HEK293 (cell line): ENCODE results near the gene LHFPL6.

Experiments used
- CTCF ChIA-PET: fragments of 350-600 bp; formaldehyde crosslinking; extraction: SDS; loops from one replicate; lab custom pipeline; 2021; ENCODE audit warnings: antibody characterized with exemption; lab: Yijun Ruan, JAX
- POLR2A ChIA-PET: fragments of 300-600 bp; formaldehyde crosslinking; extraction: SDS; loops from one replicate; lab custom pipeline; 2020; ENCODE audit warnings: antibody characterized with exemption, inconsistent platforms; lab: Yijun Ruan, JAX
- H3K27ac ChIP-seq: fragments of 200-500 bp; sonication (Bioruptor generic); 2 replicates; pipeline ENCODE4 v1.5.1; 2014; ENCODE audit warnings: low read depth, low read length, control low read depth, inconsistent platforms; ENCODE audit errors: extremely low read depth
- H3K36me3 ChIP-seq, 2 experiments: fragments of 200-500 bp in 1 of 2; sonication (Bioruptor generic) in 1 of 2; 1 replicate in 1 of 2; 2 replicates in 1 of 2; pipeline ENCODE4 v1.5.1; 2014 to 2017; ENCODE audit warnings: inconsistent platforms in 2 of 2, low read length in 2 of 2; ENCODE audit not compliant: control insufficient read depth in 2 of 2, insufficient read depth in 1 of 2
- H3K4me1 ChIP-seq: fragments of 200-500 bp; sonication (Bioruptor generic); 2 replicates; pipeline ENCODE4 v1.5.1; 2014; ENCODE audit warnings: mild to moderate bottlenecking, low read length, inconsistent platforms; ENCODE audit not compliant: control insufficient read depth, insufficient read depth
- H3K4me3 ChIP-seq: 2 replicates; pipeline ENCODE4 v1.5.1; 2011; ENCODE audit warnings: low read depth, mild to moderate bottlenecking, control low read depth, low read length, moderate library complexity
- H3K9me3 ChIP-seq: fragments of 200-500 bp; sonication (Bioruptor generic); 2 replicates; pipeline ENCODE4 v1.5.1; 2014; ENCODE audit warnings: low read depth, low read length, inconsistent platforms; ENCODE audit not compliant: control insufficient read depth, insufficient read depth
- CTCF ChIP-seq: fragments of 450-650 bp; formaldehyde crosslinking; IDR thresholded peaks from 2 replicates; pipeline ENCODE4 v1.5.1; 2016; ENCODE audit warnings: missing biosample characterization, missing genetic modification characterization
- GLIS2 ChIP-seq: fragments of 450-650 bp; formaldehyde crosslinking; IDR thresholded peaks from 2 replicates; pipeline ENCODE4 v1.5.1; 2016; ENCODE audit warnings: missing biosample characterization, missing genetic modification characterization
- HOXA7 ChIP-seq: sonication (generic); formaldehyde crosslinking; IDR thresholded peaks from 2 replicates; pipeline ENCODE4 v1.8.1; 2022; ENCODE audit warnings: missing genetic modification reagents, borderline replicate concordance
- HOXD13 ChIP-seq: sonication (generic); formaldehyde crosslinking; IDR thresholded peaks from 2 replicates; pipeline ENCODE4 v1.8.0; 2022; ENCODE audit warnings: missing genetic modification reagents, borderline replicate concordance
- ZBTB48 ChIP-seq: fragments of 450-650 bp; formaldehyde crosslinking; IDR thresholded peaks from 2 replicates; pipeline ENCODE4 v1.5.1; 2016; ENCODE audit warnings: missing biosample characterization, missing genetic modification characterization
- ZNF16 ChIP-seq: fragments of 450-650 bp; formaldehyde crosslinking; IDR thresholded peaks from 2 replicates; pipeline ENCODE4 v1.5.1; 2016; ENCODE audit warnings: low read depth, missing biosample characterization, missing genetic modification characterization
- ZNF202 ChIP-seq: fragments of 450-650 bp; formaldehyde crosslinking; IDR thresholded peaks from 2 replicates; pipeline ENCODE4 v1.5.1; 2016; ENCODE audit warnings: missing biosample characterization, missing genetic modification characterization, borderline replicate concordance
- ZNF423 ChIP-seq: fragments of 450-650 bp; formaldehyde crosslinking; IDR thresholded peaks from 2 replicates; pipeline ENCODE4 v1.5.1; 2016; ENCODE audit warnings: missing biosample characterization, missing genetic modification characterization
- ZNF513 ChIP-seq: fragments of 450-650 bp; IDR thresholded peaks from 2 replicates; pipeline ENCODE4 v1.5.1; 2018; ENCODE audit warnings: missing biosample characterization, missing genetic modification characterization
- ZNF530 ChIP-seq: fragments of 450-650 bp; formaldehyde crosslinking; IDR thresholded peaks from 2 replicates; pipeline ENCODE4 v1.5.1; 2016; ENCODE audit warnings: low read depth, missing biosample characterization, missing genetic modification characterization
- ZNF747 ChIP-seq: fragments of 450-650 bp; formaldehyde crosslinking; IDR thresholded peaks from 2 replicates; pipeline ENCODE4 v1.5.1; 2016; ENCODE audit warnings: missing biosample characterization, missing genetic modification characterization
- ZNF776 ChIP-seq: fragments of 450-650 bp; formaldehyde crosslinking; IDR thresholded peaks from 2 replicates; pipeline ENCODE4 v1.5.0; 2017; ENCODE audit warnings: missing biosample characterization, missing genetic modification characterization, borderline replicate concordance
- ZNF777 ChIP-seq: fragments of 450-650 bp; formaldehyde crosslinking; IDR thresholded peaks from 2 replicates; pipeline ENCODE4 v1.5.1; 2017; ENCODE audit warnings: missing biosample characterization, missing genetic modification characterization, borderline replicate concordance
- ZSCAN5A ChIP-seq: fragments of 450-650 bp; formaldehyde crosslinking; IDR thresholded peaks from 2 replicates; pipeline ENCODE4 v1.5.1; 2016; ENCODE audit warnings: missing biosample characterization, missing genetic modification characterization
- TF ChIP-seq, protein P1 (sequence below): fragments of 450-650 bp; formaldehyde crosslinking; IDR thresholded peaks from 2 replicates; pipeline ENCODE4 v1.5.1; 2016; ENCODE audit warnings: missing biosample characterization, missing genetic modification characterization
- TF ChIP-seq, protein P2 (sequence below): fragments of 450-650 bp; IDR thresholded peaks from 2 replicates; pipeline ENCODE4 v1.5.1; 2018; ENCODE audit warnings: missing biosample characterization, mild to moderate bottlenecking, missing genetic modification characterization

Gene LHFPL6

DNA sequence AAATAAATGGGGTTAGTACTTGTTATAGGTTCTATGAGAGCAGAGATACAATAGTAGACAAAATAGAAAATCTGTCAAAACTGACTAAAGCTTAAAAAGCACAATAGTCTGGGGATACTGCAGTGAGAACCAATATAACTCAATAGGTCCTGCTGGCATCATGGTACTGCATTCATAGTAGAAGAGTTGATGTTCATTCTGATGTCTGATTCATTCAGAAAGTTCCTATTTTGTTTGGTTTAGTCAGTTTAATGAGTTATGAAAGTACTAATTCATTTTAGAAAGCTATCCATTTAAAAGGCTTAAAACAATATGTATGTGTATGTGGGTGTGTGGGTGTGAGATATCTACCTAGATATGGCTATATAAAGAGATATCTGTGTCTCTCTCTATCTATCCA lies 152.8 kb downstream of the LHFPL6 start:
- Histone ChIP-seq H3K4me1 (peaks cover 12% of the 10 kb centered on the region), H3K4me3 (no peak overlapping the region), H3K36me3 (no peaks in the 10 kb centered on the region), H3K9me3 (no peaks in the 10 kb centered on the region), H3K27ac (no peak overlapping the region)
- CTCF ChIA-PET: interaction anchor here (0.8 kb wide), 1 partner anchor 10 kb away, joined by 3 read pairs; no protein-coding TSS in a partner anchor
- TF ChIP-seq HOXD13 (CRISPR knock-in tag) (no peak), ZNF423 (tag by site-specific recombination) (no peak), CTCF (no peak), HOXA7 (CRISPR knock-in tag) (no peak), ZSCAN5A (tag by site-specific recombination) (no peak), ZNF776 (no peak), ZNF202 (tag by site-specific recombination) (no peak), GLIS2 (tag by site-specific recombination) (no peak), ZNF513 (tag by site-specific recombination) (no peak), ZNF530 (tag by site-specific recombination) (no peak), ZBTB48 (no peak), ZNF777 (tag by site-specific recombination) (no peak)
- TF ChIP-seq, protein P1, sequence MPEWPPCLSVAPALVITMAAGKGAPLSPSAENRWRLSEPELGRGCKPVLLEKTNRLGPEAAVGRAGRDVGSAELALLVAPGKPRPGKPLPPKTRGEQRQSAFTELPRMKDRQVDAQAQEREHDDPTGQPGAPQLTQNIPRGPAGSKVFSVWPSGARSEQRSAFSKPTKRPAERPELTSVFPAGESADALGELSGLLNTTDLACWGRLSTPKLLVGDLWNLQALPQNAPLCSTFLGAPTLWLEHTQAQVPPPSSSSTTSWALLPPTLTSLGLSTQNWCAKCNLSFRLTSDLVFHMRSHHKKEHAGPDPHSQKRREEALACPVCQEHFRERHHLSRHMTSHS (tag by site-specific recombination): no peak
- POLR2A ChIA-PET: no interaction called here

GRCh38 chr13:39448834-39449233 lies 154.2 kb downstream of the LHFPL6 start:
- H3K36me3 ChIP-seq: no peaks in the 10 kb centered on the region
- no peaks in the 10 kb centered on the region for H3K9me3 ChIP-seq
- no peak for TF ChIP-seq ZNF747 (tag by site-specific recombination)
- TF ChIP-seq, protein P2, sequence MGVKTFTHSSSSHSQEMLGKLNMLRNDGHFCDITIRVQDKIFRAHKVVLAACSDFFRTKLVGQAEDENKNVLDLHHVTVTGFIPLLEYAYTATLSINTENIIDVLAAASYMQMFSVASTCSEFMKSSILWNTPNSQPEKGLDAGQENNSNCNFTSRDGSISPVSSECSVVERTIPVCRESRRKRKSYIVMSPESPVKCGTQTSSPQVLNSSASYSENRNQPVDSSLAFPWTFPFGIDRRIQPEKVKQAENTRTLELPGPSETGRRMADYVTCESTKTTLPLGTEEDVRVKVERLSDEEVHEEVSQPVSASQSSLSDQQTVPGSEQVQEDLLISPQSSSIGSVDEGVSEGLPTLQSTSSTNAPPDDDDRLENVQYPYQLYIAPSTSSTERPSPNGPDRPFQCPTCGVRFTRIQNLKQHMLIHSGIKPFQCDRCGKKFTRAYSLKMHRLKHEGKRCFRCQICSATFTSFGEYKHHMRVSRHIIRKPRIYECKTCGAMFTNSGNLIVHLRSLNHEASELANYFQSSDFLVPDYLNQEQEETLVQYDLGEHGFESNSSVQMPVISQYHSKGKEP (tag by site-specific recombination): peak; percentile 50; the same call in 1 of the 2 replicates
- TF ChIP-seq ZNF16 (tag by site-specific recombination): no peak
- no peak overlapping the region for H3K27ac ChIP-seq
- ChIA-PET CTCF (no interaction called here), POLR2A (no interaction called here)
- peaks cover 12% of the 10 kb centered on the region for H3K4me1 ChIP-seq
- no peak overlapping the region for H3K4me3 ChIP-seq
